Karpas-422 (cell line): ENCODE results near the gene GSK3A. TPM values are rescaled to one million over a fixed set of nuclear protein-coding genes. Genes with fewer than 3 reads are reported as not detected.

Source experiments
- DNase-seq: peaks from one replicate; pipeline ENCODE4 v3.0.0-alpha.2; 2015
- H2AFZ ChIP-seq: fragments of 200-600 bp; sonication (generic); 2 replicates; pipeline ENCODE4 v1.6.1; 2014; ENCODE audit warnings: antibody characterized with exemption, low read length, mixed read lengths
- H3K27ac ChIP-seq: fragments of 200-600 bp; sonication (generic); 2 replicates; pipeline ENCODE4 v1.5.1; 2014; ENCODE audit warnings: mild to moderate bottlenecking, low read length, moderate library complexity
- H3K27me3 ChIP-seq: fragments of 200-600 bp; sonication (generic); 2 replicates; pipeline ENCODE4 v1.6.1; 2014; ENCODE audit warnings: low read length, mixed read lengths
- H3K36me3 ChIP-seq: fragments of 200-600 bp; sonication (generic); 2 replicates; pipeline ENCODE4 v1.6.1; 2014; ENCODE audit warnings: low read length, mixed read lengths; ENCODE audit not compliant: insufficient read depth
- H3K4me1 ChIP-seq: fragments of 200-600 bp; sonication (generic); 2 replicates; pipeline ENCODE4 v1.6.1; 2014; ENCODE audit warnings: mild to moderate bottlenecking, low read length, mixed read lengths
- H3K4me2 ChIP-seq: fragments of 200-600 bp; sonication (generic); 2 replicates; pipeline ENCODE4 v1.6.1; 2014; ENCODE audit warnings: low read length, low read depth, mild to moderate bottlenecking; ENCODE audit not compliant: poor library complexity, severe bottlenecking
- H3K4me3 ChIP-seq: fragments of 200-600 bp; sonication (generic); 2 replicates; pipeline ENCODE4 v1.5.1; 2014; ENCODE audit warnings: mild to moderate bottlenecking, antibody characterized with exemption, low read length, mixed read lengths
- H3K79me2 ChIP-seq: fragments of 200-600 bp; sonication (generic); 2 replicates; pipeline ENCODE4 v1.6.1; 2014; ENCODE audit warnings: mild to moderate bottlenecking, low read length, mixed read lengths
- H3K9ac ChIP-seq: fragments of 200-600 bp; sonication (generic); 2 replicates; pipeline ENCODE4 v1.6.0; 2014; ENCODE audit warnings: low read length
- H3K9me2 ChIP-seq: fragments of 200-600 bp; sonication (generic), shearing (Covaris generic); replicated peaks from 2 replicates; pipeline ENCODE4 v1.6.0; 2014; ENCODE audit warnings: mild to moderate bottlenecking, low read length, moderate library complexity; ENCODE audit not compliant: insufficient read depth
- H3K9me3 ChIP-seq: fragments of 300-700, 200-600 bp; sonication (generic); 2 replicates; pipeline ENCODE4 v1.6.1; 2014; ENCODE audit warnings: low read length, mixed read lengths
- H4K20me1 ChIP-seq: fragments of 200-600 bp; sonication (generic); 2 replicates; pipeline ENCODE4 v1.6.1; 2014; ENCODE audit warnings: mild to moderate bottlenecking, antibody characterized with exemption, low read length, low read depth; ENCODE audit not compliant: insufficient read depth
- total RNA-seq: library from RNA; depleted of rRNA; stranded (reverse); fragments of >200 nt; shearing (Covaris generic); gene quantifications from 2 replicates; pipeline ENCODE4 v1.2.3, GENCODE V29; 2014; ENCODE audit warnings: low replicate concordance

GSK3A gene
- total RNA-seq, 1 experiment from 2014 or later: 29.3 TPM

DNA sequence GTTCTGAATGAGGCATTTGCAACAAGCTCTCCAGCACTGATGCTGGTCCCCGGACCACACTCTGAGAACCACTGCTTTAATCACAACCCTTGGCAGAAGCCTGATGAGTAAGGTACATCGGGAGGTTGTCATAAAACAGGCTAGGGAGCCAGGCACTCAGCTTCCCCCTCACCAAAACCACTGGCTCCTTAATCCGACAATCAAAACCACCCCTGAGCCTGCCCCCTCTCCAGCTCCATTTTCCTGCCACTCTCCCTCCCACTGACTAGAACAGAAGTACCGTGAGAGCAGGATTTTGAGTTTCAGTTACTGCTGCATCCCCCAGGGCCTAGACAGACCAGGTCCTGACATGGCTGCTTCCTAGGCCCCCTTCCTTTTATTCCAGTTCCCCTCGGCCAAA lies 7.2 kb downstream of the GSK3A start:
- H4K20me1 ChIP-seq: peaks cover 15% of the 10 kb centered on the region; the same call in 1 of the 2 replicates
- no peak for DNase-seq
- H3K4me1 ChIP-seq: peaks cover 13% of the 10 kb centered on the region
- H3K9me3 ChIP-seq: no peaks in the 10 kb centered on the region
- H3K27me3 ChIP-seq: no peaks in the 10 kb centered on the region
- H2AFZ ChIP-seq: no peak overlapping the region
- no peak overlapping the region for H3K9ac ChIP-seq
- H3K79me2 ChIP-seq: peaks cover 20% of the 10 kb centered on the region
- H3K36me3 ChIP-seq: peaks cover 25% of the 10 kb centered on the region
- no peak overlapping the region for H3K4me3 ChIP-seq
- H3K9me2 ChIP-seq: no peaks in the 10 kb centered on the region
- no peak overlapping the region for H3K27ac ChIP-seq
- H3K4me2 ChIP-seq: no peak overlapping the region

DNA sequence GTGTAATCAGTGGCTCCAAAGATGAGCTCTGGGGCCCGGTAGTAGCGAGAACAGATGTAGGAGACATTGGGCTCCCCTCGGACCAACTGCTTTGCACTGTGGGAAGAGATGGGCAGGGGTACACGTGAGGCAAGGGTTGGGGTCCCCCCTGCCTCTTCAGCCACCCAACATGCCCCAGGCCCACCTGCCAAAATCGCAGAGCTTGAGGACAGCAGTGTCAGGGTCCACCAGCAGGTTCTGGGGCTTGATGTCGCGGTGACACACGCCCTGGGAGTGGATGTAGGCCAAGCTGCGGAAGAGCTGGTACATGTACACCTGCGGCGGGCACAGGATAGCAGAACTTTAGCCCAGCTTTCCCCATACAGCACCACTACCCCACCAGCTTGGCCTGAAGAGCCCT lies 8.0 kb downstream of the GSK3A start:
- no peaks in the 10 kb centered on the region for H3K9me3 ChIP-seq
- no peak for DNase-seq
- no peaks in the 10 kb centered on the region for H3K27me3 ChIP-seq
- no peak overlapping the region for H3K9ac ChIP-seq
- no peak overlapping the region for H3K4me2 ChIP-seq
- H2AFZ ChIP-seq: no peak overlapping the region
- H3K27ac ChIP-seq: no peak overlapping the region
- H3K4me3 ChIP-seq: no peak overlapping the region
- H4K20me1 ChIP-seq: peaks cover 10% of the 10 kb centered on the region; the same call in 1 of the 2 replicates
- peaks cover 12% of the 10 kb centered on the region for H3K79me2 ChIP-seq
- H3K4me1 ChIP-seq: peaks cover 4% of the 10 kb centered on the region
- H3K9me2 ChIP-seq: no peaks in the 10 kb centered on the region
- peaks cover 24% of the 10 kb centered on the region for H3K36me3 ChIP-seq

DNA sequence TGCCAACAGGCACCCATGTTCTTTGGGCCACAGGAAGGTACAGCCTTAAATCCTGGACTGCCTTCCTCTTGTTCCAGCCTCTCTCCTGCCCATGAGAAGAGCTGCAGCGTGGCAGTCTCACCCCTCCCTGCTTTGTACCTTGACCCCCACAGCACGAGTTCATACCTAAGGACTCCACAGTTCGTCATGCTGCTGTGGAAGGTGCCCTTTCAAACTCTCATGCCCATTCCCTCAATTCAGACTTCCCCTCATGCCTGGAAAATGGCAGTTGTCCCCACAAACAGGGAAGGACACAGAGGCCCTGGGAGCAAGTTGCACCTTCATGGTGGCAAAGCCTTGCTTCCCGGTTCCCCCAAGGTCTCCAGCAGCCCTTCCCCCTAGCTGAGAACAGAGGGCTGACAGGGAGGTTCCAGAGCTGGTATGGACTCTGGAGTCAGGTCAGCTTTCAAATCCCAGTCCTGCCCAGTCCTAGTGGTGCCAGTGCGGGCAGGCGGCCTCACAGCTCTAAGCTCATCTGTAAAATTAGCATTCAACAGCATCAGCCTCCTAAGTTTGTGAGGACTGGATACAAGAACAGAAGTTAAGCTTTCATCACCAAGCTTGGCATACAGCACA lies 8.6 kb downstream of the GSK3A start:
- no peak overlapping the region for H2AFZ ChIP-seq
- no peak overlapping the region for H3K4me3 ChIP-seq
- H3K27me3 ChIP-seq: no peaks in the 10 kb centered on the region
- no peak for DNase-seq
- no peak overlapping the region for H3K27ac ChIP-seq
- no peaks in the 10 kb centered on the region for H3K9me3 ChIP-seq
- H3K9ac ChIP-seq: no peak overlapping the region
- no peaks in the 10 kb centered on the region for H3K9me2 ChIP-seq
- H3K4me1 ChIP-seq: no peaks in the 10 kb centered on the region
- H3K79me2 ChIP-seq: peaks cover 6% of the 10 kb centered on the region
- peaks cover 20% of the 10 kb centered on the region for H3K36me3 ChIP-seq
- H3K4me2 ChIP-seq: no peak overlapping the region
- peaks cover 6% of the 10 kb centered on the region; the same call in 1 of the 2 replicates for H4K20me1 ChIP-seq

DNA sequence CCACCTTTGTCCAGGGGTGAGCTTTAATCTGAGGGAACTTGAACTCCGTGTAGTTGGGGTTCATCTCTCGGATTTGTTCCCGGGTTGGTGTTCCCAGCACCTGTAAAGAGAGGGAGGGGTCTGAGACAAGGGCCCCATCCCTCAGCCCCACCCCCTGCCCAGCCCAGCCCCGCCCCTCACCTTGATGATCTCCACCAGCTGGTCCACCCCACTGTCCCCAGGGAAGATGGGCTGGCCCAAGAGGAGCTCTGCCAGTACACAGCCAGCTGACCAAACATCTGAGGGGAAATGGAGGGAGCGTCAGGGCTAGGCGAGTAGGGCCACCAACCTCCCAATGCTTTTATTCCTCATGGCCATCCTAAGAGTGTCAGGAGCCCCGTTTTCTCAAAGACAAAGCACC lies 9.3 kb downstream of the GSK3A start:
- Histone ChIP-seq H3K27ac (no peak overlapping the region), H3K9ac (no peak overlapping the region), H3K4me2 (no peak overlapping the region), H3K4me1 (no peaks in the 10 kb centered on the region), H4K20me1 (peaks cover 6% of the 10 kb centered on the region; the same call in 1 of the 2 replicates), H3K27me3 (no peaks in the 10 kb centered on the region), H2AFZ (no peak overlapping the region), H3K4me3 (no peak overlapping the region), H3K79me2 (peaks cover 3% of the 10 kb centered on the region), H3K9me2 (no peaks in the 10 kb centered on the region), H3K9me3 (no peaks in the 10 kb centered on the region), H3K36me3 (peaks cover 20% of the 10 kb centered on the region)
- DNase-seq: no peak

DNA sequence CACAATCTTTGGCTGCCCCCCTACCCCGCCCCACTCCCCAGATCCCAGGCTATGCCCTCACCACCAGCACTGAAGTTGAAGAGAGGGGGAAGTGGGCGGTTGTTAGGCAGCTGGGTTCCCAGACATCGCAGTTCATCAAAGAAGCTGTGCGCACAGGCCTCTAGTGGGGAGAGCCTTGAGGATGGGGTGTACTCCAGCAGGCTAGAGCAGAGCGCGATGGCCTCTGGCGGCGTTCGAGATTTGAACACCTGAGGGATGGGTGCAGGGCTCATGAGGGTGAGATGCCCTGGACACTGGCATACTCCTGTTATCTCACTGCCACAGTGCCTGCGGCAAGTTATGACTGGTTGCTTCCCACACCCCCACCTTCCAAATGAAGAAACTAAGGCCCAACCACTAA lies 10.0 kb downstream of the GSK3A start:
- no peak overlapping the region for H3K9ac ChIP-seq
- H3K9me2 ChIP-seq: no peaks in the 10 kb centered on the region
- H3K36me3 ChIP-seq: peaks cover 20% of the 10 kb centered on the region
- no peak overlapping the region for H3K4me2 ChIP-seq
- no peaks in the 10 kb centered on the region for H3K4me1 ChIP-seq
- no peak for DNase-seq
- H2AFZ ChIP-seq: no peak overlapping the region
- no peak overlapping the region for H3K27ac ChIP-seq
- peaks cover 3% of the 10 kb centered on the region for H3K79me2 ChIP-seq
- H3K4me3 ChIP-seq: no peak overlapping the region
- peaks cover 6% of the 10 kb centered on the region; the same call in 1 of the 2 replicates for H4K20me1 ChIP-seq
- H3K9me3 ChIP-seq: no peaks in the 10 kb centered on the region
- no peaks in the 10 kb centered on the region for H3K27me3 ChIP-seq

DNA sequence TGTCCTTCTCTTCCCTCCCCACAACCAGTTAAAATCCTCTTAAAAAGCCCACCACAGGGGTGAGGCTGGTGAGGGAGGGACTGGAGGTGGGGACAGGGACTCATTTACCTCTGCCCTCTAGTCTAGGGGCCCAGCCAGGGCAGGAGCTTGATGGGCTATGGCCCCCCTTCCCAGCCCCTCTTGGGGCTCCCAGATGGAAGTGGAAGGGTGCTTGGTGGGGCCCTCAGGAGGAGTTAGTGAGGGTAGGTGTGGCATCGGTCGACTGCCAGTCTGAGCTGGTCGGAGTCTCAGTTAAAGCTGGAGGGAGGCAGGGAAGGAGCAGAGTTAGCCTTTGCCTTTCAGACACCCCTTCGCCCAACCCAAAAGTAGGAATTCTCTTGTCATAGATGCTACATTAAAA lies 11.8 kb downstream of the GSK3A start:
- no peak overlapping the region for H3K27ac ChIP-seq
- peaks cover 6% of the 10 kb centered on the region; the same call in 1 of the 2 replicates for H4K20me1 ChIP-seq
- no peaks in the 10 kb centered on the region for H3K4me1 ChIP-seq
- H2AFZ ChIP-seq: no peak overlapping the region
- H3K36me3 ChIP-seq: peaks cover 14% of the 10 kb centered on the region
- peaks cover 3% of the 10 kb centered on the region for H3K79me2 ChIP-seq
- H3K9ac ChIP-seq: no peak overlapping the region
- H3K9me3 ChIP-seq: no peaks in the 10 kb centered on the region
- no peak overlapping the region for H3K4me2 ChIP-seq
- no peak overlapping the region for H3K4me3 ChIP-seq
- DNase-seq: no peak
- no peaks in the 10 kb centered on the region for H3K27me3 ChIP-seq
- H3K9me2 ChIP-seq: no peaks in the 10 kb centered on the region

DNA sequence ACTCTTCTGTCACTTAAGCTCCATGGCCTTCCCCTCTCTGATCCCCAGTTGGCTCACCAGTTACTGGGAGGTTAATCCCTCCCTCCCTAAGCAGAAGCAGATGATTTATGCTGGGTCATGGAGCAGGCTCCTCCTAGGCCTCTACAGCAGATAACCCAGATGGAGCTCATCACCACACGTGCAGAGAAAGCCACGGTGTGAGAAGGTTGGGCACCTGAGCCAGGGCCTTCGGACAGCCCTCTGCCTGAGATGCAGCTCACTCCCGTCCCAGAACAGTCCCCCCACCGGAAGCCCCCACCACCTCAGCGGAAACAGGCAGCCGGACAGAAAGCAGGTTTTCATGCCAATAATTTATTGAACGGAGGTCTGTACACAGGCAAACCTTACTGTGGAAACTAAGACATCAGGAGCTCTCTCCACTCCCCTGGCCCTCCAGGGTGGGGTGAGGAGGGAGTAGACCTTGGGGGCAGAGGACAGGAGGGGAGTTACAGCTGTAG lies 12.5 kb downstream of the GSK3A start:
- Histone ChIP-seq H3K36me3 (peaks cover 10% of the 10 kb centered on the region), H3K9me2 (no peaks in the 10 kb centered on the region), H4K20me1 (peaks cover 6% of the 10 kb centered on the region; the same call in 1 of the 2 replicates), H3K4me3 (no peak overlapping the region), H3K79me2 (peaks cover 3% of the 10 kb centered on the region), H2AFZ (no peak overlapping the region), H3K4me1 (no peaks in the 10 kb centered on the region), H3K4me2 (no peak overlapping the region), H3K27me3 (no peaks in the 10 kb centered on the region), H3K9ac (no peak overlapping the region), H3K27ac (no peak overlapping the region), H3K9me3 (no peaks in the 10 kb centered on the region)
- no peak for DNase-seq

DNA sequence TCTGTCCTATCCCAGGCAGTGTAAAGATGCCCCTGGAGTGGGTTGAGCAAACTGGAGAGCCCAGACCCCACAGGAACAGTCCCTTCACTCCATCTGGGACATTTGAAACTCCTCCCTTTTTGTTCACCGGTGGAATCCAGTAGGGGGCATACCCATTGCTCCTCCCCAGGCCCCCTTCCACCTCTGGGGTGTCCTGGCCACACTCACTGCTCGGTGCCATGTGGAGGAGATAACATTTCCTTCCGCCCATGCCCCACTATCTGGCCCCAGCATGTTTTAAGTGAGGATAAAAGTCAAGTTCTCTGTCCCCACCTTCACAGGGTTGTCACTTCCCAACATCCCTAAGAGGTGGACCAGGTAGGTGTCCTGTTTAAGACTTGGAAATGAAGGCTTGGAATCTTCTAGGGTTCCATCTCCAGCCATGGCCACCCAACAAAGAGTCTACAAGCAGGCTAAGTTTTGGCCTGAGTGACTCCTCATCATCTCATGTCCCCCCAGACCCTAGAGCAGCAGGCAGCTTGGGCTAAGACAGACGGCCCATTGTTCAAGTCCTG lies 13.0 kb downstream of the GSK3A start:
- no peak for DNase-seq
- no peak overlapping the region for H3K27ac ChIP-seq
- H3K4me3 ChIP-seq: no peak overlapping the region
- no peak overlapping the region for H3K4me2 ChIP-seq
- peaks cover 3% of the 10 kb centered on the region; the same call in 1 of the 2 replicates for H3K79me2 ChIP-seq
- H4K20me1 ChIP-seq: peaks cover 6% of the 10 kb centered on the region; the same call in 1 of the 2 replicates
- no peaks in the 10 kb centered on the region for H3K27me3 ChIP-seq
- peaks cover 10% of the 10 kb centered on the region for H3K36me3 ChIP-seq
- H3K4me1 ChIP-seq: no peaks in the 10 kb centered on the region
- H3K9ac ChIP-seq: no peak overlapping the region
- H2AFZ ChIP-seq: no peak overlapping the region
- no peaks in the 10 kb centered on the region for H3K9me3 ChIP-seq
- no peaks in the 10 kb centered on the region for H3K9me2 ChIP-seq
